HL-60 (cell line): ENCODE data around the gene ADH4.
"Not testable (repeated sequence)": the region's sequence is repeated elsewhere in the genome, so short reads cannot be mapped to it uniquely, and the experiment has no call there.

ENCODE experiments used
- DNase-seq, 2 experiments: peaks; one replicate each; pipeline ENCODE4 v3.0.0-alpha.2; 2010 to 2020; ENCODE audit warnings: low read depth in 1 of 2, low spot score in 1 of 2
- H3K27ac ChIP-seq: fragments of 250-450 bp; sonication (Bioruptor Pico); replicated peaks from 2 replicates; pipeline ENCODE4 v1.5.1; 2020; ENCODE audit warnings: mild to moderate bottlenecking, moderate library complexity
- H3K27me3 ChIP-seq: fragments of 250-450 bp; sonication (Bioruptor Pico); 2 replicates; pipeline ENCODE4 v1.5.1; 2021; ENCODE audit warnings: mild to moderate bottlenecking, moderate library complexity; ENCODE audit not compliant: insufficient read depth, poor library complexity, severe bottlenecking
- H3K4me3 ChIP-seq: replicated peaks from 2 replicates; pipeline ENCODE4 v1.5.1; 2011; ENCODE audit warnings: mild to moderate bottlenecking, control low read depth, low read length; ENCODE audit not compliant: insufficient read depth
- CTCF ChIP-seq: IDR thresholded peaks from one replicate; pipeline ENCODE4 v1.5.1; 2011; ENCODE audit warnings: low read length, control low read depth, inconsistent platforms; ENCODE audit not compliant: insufficient read depth
- GABPA ChIP-seq: IDR thresholded peaks from 2 replicates; pipeline ENCODE4 v1.6.1; 2012; ENCODE audit warnings: low read depth
- POLR2AphosphoS5 ChIP-seq: IDR thresholded peaks from 2 replicates; pipeline ENCODE4 v1.6.1; 2012; ENCODE audit warnings: low read depth
- SPI1 ChIP-seq: IDR thresholded peaks from 2 replicates; pipeline ENCODE4 v1.6.1; 2012; ENCODE audit warnings: low read depth, mild to moderate bottlenecking, borderline replicate concordance
- TF ChIP-seq, protein P1 (sequence below): IDR thresholded peaks from 2 replicates; pipeline ENCODE4 v1.6.1; 2012; ENCODE audit warnings: low read depth; ENCODE audit not compliant: insufficient replicate concordance

ADH4 gene

DNA sequence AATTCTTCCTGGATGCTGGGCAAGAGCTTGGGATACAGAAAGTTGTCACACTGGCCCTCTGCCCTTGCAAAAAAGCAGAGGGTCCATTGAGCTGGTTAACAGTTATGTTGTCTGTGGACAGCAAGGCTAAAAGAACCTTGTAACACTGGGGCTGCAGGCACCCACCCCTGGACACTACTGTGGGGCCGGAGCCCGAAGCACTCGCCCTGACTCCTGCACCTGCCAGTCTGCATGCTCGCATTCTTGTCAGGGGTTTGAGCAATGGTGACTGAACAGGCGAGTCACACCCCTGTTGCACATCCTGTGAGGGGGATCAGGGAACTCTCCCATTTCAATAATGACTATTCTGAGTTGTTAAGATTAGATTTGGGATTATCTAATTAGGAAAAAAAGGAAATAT is 23.6 kb downstream of the ADH4 start:
- TF ChIP-seq SPI1 (no peak), POLR2AphosphoS5 (no peak), GABPA (no peak), CTCF (no peak)
- TF ChIP-seq, protein P1, sequence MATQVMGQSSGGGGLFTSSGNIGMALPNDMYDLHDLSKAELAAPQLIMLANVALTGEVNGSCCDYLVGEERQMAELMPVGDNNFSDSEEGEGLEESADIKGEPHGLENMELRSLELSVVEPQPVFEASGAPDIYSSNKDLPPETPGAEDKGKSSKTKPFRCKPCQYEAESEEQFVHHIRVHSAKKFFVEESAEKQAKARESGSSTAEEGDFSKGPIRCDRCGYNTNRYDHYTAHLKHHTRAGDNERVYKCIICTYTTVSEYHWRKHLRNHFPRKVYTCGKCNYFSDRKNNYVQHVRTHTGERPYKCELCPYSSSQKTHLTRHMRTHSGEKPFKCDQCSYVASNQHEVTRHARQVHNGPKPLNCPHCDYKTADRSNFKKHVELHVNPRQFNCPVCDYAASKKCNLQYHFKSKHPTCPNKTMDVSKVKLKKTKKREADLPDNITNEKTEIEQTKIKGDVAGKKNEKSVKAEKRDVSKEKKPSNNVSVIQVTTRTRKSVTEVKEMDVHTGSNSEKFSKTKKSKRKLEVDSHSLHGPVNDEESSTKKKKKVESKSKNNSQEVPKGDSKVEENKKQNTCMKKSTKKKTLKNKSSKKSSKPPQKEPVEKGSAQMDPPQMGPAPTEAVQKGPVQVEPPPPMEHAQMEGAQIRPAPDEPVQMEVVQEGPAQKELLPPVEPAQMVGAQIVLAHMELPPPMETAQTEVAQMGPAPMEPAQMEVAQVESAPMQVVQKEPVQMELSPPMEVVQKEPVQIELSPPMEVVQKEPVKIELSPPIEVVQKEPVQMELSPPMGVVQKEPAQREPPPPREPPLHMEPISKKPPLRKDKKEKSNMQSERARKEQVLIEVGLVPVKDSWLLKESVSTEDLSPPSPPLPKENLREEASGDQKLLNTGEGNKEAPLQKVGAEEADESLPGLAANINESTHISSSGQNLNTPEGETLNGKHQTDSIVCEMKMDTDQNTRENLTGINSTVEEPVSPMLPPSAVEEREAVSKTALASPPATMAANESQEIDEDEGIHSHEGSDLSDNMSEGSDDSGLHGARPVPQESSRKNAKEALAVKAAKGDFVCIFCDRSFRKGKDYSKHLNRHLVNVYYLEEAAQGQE = no peak
- Histone ChIP-seq H3K27ac (no peak overlapping the region), H3K4me3 (no peak overlapping the region), H3K27me3 (no peaks in the 10 kb centered on the region)
- DNase-seq = no peak

DNA sequence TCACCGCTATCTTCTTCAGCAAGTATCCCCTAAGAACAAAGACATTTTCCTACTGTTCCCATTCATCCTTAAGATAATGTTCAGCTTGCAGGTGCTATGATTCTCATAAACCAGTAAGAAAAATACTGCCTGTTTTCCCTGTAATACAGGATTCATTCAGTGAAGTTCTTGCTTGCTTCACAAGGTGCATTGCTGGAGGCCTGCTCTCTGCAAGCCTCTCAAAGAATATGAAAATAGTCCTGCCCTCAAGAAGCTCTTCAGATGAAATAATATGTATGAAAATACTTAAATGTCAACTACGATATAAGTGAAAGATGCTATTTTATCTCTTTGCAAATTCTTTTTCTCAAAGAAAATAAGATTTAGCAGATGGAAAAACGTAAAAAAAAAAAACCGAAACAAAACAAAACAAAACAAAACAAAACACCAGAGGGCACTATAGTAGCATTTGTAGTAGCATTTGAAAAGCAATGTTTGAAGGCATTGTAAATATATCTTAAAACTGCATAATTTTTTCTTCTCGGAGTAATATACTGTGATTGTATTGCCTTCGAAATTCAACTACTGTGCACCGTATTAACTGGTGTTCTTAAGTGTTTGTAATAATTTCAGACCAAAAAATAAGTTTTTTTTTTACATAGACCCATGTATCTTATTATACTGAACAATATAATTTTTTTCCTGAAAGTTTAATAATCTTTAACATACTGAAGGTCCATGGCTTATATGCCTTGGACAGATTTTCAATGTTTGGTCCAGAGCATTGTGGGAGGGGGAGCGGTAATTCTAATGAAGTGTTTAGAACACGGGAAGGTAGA is 26.0 kb downstream of the ADH4 start:
- H3K27ac ChIP-seq = no peak overlapping the region
- DNase-seq = no peak

GRCh38 chr4:99117122-99117841 is 26.8 kb downstream of the ADH4 start:
- not testable (repeated sequence) for H3K27me3 ChIP-seq, H3K27ac ChIP-seq, H3K4me3 ChIP-seq, DNase-seq

More for the DNA sequence above, 26.0 kb downstream of the ADH4 start:
- no peaks in the 10 kb centered on the region for H3K27me3 ChIP-seq
- TF ChIP-seq CTCF = no peak
- TF ChIP-seq, protein P1 = no peak
- TF ChIP-seq SPI1 = no peak
- TF ChIP-seq GABPA = no peak
- no peak for TF ChIP-seq POLR2AphosphoS5
- no peak overlapping the region for H3K4me3 ChIP-seq

- H3K4me3 ChIP-seq, H3K27ac ChIP-seq, DNase-seq, H3K27me3 ChIP-seq: not testable (repeated sequence)
Measured at GRCh38 chr4:99109286-99109685, 34.8 kb downstream of the ADH4 start.
